Measurements from ENCODE around the gene PDLIM4.
A peak's percentile ranks its signal among the peaks of the same experiment; 100 is the strongest.

The PDLIM4 gene

DNA sequence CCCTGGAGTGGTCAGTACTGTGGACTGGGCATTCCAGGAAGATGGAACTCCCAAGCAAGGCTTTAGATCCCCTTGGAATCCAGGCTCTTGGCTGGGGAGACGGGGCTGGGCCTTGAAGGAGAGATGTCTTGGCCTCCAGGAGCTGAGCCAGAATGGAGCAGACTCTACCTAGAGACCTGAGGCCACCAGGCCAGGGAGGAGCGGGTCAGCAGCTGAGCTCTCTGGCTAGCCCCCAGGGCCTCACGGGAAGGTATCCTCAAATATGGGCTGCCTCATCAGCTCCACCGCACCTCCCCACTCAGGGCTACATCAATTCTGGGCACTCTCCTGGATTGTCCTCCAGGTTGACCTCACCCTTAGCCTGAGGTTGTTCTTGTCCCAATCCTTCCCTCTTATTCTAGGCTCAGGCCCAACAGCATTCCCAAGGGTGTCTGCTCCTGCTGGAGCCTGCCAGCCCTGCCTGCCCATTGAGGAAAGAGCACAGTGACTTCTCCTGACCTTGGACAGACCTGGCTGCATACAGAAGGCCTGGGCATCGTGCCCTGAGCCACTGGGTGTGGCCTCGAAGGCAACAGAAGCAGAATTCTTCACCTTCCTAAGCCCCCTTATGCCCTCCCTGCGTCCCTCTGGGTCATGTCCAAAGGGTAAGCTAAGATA lies 3.0 kb upstream of the PDLIM4 start:
- no peak for DNase-seq

DNA sequence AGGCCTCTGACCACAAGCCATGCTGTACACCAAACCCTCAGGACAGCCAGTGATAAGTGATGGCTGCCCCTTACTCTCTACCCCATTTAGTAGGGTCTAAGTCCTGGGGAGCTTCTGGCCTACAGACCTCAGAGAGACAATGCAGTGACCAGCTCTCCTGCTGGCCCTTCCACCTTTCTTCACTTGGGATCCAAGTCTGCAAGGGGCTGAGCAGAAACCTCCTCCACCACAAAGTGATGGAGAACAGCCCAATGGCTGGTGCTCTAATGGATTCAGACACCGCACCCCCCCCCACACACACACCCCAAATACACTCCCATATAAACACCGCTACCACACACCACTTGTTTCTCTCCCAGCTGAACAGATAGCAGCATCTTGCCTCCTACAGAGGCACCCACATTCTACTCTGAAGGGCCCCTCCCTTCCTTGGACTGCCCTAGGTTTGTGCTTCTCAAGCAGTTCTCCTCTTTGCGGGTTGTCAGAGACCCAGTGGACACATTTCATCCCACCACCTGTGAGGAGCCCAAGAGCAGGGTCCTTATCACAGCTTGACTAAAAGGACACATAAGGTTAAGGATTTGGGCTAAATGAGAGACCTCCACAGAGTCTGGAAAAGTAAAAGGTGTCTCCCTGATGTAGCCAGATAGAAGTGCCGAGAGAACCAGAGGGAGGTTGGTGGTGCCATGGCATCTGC lies 1.3 kb upstream of the PDLIM4 start:
- no peak for DNase-seq

DNA sequence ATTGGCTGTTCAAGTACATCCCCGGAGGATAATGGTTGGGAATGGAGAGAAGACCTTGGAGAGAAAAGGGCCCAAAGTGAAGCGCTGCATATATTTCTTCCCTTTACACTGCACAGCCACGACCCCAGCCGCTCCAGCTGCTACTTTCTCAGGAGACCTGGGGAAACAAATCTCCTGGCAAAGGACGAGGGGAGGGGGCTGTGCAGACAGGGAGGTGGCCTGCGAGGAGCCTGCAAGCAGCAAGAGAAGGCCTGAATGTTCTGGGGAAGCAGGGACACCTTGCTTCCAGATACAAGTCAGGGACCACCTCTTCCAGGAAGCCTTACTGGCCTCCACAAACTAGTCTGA lies 739 bp upstream of the PDLIM4 start:
- no peak for DNase-seq

DNA sequence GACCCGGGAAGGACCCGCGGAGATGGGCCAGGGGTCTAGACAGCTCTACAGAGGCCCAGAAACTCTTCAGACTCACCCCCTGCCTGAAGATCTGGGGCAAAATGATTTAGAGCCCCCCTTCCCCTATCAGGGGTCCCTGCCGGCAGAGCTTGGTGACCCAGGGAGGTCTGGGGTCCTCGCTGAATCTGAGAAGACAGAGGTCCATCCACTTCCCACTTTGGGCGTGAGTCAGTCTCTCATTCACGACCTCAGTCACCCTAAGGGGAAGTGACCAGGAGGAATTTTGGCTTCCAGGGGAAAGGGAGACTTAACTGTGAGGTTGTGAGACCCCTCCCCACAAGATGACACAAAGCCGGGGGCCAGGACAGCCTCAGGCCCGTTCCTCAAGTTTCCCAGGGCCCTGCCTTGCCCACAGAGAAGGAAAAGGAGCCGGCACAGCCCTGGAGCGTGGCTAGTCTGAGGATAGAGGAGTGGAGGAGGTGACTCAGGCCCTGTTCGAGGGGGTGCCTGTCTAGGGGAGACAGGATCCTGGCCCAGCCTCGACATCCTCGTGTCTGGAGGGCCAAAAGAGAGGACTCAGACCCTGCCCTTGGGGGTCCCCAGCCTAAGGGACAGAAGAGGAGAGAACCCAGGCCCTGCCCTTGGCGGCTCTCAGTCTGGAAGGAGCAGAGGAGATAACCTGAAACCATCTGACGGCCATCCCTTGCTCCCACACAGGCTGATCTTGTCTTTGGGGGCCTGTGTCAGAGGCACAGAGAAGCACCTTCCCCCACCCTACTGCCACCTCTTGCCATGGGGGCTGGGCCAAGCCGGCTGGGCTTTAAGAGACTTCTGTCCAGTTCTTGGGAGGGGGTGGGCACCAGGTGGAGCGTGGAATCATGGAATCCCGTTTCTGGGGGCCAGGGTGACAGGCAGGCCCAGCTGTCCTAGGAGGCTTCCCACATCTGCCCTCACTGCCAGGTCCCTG lies 889 bp downstream of the PDLIM4 start:
- DNase-seq = no peak

DNA sequence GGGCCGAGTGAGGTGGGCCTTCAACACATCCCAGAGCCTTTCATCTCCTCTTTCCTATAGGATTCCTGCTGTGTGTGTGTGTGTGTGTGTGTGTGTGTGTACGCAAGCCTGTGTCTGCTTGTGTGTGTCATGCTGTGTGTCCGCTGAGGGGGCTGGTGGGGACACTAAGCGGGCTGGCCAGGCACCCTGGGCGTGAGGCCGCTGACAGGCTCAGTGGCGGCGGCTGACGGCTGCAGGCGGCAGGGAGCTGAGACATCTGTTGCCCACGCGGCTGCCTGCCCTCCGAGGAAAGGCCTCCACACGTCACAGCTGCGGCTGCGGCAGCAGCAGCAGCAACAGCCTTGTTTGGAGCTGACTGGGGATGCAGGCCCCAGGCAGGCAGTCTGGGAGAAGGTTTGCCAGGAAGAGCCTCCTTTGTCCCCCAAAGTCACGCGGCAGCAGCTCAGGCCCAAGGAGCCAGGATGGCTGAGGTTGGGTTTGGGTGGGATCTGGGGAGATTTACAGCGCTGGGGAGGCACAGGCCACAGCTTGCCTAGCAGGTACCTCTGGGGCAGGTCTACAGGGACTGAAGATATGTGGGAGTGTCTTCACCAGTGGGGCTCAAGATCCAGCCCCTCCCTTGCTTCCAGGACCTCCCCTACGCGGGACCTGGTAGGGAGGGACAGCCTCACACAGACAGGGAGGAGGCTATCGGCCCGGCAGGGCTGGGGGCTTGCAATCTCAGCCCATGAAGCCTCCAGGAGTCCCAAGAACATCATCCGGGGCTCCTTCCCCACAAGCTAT lies 1.8 kb downstream of the PDLIM4 start:
- peak in 1 of 3 experiments; percentile 1 for DNase-seq

DNA sequence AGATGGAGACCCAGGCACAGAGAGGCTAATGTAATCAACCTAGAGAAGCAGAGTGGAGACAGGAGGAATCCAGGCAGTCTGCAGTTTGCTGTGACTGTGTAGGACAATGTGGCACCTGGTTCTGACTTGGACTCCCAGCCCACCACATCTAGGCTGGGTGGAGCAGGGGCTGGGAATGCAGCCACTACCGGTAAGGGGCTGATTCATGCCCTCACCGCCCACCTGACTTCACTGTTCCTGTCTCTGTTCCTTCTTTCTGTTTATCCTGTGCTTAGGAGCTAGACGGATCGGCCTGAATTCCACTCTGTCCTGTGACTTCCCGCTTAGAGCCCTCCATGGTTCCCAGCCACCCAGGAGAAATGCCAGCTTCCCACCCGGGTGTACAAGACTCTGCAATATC lies 2.6 kb downstream of the PDLIM4 start:
- DNase-seq = no peak

DNA sequence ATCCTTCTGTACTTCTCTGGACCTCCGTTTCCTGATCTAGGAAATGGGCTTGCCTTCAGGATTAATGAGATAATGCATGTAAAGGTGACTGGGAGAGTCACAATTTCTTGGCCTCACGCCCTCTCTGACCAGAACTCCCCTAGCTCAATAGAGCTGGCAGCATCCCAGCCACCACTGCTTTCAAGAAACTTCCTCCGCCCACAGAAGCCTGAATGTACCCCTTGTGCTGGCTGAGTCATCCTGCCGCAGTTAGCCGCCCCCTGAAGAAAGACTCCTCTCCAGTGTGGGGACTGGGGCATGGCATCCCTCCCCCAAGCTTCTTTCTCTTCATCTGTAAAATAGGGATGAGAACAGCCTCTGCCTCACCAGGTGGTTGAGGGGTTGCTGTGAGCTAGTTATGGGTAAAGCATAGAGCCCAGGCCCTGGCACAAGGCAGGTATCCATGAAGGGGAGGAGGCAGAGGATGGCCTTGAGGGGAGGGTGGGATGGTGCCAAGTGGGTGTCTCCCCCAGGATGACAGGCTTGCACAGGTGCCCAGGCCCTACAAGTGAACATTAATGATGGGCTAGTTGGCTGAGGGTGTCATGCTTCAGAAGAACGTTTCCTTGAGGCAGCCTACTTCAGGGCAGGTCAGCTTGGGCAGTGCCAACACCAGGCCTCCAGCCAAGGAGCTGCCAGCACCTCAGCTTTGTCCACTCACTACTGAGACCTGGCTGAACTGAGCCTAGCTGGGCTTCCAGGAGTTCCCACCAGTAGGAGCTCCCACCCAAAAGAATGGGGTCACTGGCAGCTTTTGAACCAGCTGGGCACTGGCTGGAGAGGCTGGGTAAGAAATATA lies 3.4 kb downstream of the PDLIM4 start:
- DNase-seq = no peak

DNA sequence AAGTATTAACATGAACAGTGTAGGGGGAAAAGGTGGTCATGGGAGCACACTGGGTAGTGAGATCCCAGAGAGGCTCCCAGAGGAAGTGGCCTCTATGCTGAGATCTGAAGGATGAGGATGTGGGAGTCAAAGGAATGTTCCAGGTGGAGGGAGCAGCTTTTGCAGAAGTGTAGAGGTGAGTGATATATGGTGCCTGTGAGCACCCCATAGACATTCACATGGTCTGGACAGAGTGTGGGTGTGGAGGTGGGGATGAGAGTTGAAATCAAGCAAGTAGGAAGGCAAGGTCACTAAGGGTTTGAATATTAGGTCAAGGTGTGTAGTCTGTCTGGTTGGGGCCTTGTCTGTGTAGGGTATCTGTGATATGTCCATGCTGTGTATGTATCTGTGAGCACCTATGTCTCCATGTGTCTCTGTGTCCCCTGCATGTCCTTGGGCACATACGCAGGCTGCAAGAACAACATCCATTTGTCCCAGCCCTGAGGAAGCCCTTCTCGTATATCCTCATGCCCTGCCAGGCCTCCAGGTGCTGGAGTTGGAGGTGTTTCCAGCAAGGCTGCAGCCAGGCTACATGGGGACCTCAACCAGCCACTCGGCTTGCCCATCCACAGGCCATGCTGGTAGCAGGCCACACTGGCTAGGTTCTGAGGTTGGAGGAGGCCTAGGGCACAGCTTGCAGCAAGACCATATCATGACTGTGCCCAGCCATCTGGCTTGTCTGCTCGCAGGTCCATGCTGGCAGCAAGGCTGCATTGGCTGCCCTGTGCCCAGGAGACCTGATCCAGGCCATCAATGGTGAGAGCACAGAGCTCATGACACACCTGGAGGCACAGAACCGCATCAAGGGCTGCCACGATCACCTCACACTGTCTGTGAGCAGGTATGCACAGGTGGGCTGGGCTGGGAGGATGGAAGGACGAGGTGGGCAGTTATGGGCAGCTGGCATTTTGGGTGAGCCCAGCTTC lies 4.7 kb downstream of the PDLIM4 start:
- no peak for DNase-seq

DNA sequence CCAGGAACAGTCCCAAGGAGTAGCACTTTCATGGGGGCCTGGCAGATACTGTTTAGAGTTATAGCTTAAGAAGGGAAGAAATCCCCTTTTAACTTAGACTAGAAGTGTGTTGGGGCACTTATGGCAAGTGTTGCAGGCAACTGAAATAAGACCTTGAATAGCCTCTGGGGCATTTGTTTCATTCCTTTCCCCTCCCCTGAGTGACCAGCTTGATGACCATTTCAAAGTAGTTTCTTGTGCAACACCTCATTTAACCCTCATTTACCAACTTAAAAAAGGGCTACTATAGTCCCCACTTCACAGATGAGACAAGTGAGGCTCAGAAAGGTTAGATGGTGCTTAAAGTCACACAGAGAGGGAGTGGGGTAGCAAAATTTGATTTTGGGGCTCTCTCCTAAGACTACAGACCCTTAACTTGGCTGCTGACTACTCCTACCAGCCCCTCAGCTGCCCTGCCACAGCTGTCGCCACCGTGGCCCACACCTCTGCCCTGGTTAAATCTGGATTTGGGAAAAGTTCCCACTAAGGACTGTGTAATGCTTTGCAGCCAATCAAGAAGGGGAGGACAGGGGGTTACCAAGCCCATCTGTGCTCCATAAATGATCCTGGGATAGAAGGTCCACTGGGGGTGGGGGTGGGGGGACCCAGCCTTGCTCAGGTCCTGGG lies 5.5 kb downstream of the PDLIM4 start:
- no peak for DNase-seq

DNA sequence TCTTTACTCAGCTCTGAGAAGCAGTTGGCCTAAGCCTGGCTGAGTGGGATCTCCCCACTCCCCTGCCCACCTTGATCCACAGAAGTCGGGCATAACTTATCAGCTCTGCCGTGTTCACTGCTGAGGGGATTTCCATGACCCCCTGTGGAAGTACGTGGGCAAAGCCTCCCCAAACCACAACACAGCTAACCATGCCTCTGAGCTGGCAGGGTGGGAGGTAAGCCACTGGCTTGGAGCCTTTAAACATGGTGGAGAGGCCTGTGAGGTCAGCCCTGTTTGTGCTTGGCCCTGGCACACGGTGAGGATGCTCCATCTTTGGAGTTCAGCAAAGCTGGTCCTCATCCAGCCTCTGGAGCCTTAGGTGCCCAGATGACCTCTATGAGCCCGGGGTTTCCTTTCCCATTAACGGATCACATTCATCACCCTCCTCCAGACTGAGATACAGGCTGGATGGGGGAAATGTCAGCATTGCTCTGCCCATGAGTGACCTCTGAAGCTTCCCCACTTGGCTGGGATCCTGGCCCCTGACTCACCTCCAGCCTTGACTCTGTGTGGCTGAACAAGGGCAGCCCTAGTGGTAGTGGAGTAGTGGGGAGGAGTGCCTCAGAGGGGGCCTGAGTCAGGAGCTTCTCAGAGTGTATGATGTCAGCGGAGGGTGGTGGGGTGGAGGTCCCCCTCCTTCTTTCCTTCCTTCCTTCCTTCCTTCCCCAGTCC lies 6.2 kb downstream of the PDLIM4 start:
- no peak for DNase-seq

DNA sequence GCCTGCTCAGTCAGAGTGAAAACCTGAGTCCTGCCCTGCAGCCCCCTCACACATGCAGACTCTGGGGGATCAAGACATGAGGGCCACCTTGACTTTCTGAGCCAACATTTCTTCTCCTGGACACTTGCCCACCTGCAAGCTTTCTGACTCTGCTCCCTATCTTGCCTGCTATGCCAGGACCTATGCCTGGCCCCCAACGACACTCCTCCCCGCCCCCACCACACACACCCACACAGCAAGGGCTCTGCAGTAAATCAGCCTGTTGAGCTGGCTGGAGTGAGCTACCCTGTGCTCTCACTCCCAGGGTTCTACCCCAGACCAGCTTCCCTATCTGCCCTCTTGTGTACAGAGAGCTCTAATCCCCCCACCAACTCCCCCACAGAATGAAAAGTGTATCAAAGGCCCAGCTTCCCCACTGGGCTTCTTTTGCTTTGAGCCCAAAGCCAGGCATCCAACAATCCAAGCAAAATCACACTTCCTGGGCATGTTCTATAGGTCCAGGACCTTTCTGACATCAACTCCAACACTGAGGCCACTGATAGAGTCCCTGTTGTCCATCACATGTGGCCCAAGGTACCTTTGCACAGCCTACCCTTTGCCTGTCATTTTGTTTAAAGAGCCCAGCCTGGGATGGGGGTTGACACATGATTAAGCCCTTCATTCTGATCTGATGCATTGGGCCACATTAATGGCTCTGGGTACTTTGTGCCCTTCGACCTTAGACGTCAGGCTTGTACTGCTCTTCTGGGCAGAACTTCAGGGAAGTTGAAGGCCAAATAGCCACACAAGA lies 7.2 kb downstream of the PDLIM4 start:
- no peak for DNase-seq

DNA sequence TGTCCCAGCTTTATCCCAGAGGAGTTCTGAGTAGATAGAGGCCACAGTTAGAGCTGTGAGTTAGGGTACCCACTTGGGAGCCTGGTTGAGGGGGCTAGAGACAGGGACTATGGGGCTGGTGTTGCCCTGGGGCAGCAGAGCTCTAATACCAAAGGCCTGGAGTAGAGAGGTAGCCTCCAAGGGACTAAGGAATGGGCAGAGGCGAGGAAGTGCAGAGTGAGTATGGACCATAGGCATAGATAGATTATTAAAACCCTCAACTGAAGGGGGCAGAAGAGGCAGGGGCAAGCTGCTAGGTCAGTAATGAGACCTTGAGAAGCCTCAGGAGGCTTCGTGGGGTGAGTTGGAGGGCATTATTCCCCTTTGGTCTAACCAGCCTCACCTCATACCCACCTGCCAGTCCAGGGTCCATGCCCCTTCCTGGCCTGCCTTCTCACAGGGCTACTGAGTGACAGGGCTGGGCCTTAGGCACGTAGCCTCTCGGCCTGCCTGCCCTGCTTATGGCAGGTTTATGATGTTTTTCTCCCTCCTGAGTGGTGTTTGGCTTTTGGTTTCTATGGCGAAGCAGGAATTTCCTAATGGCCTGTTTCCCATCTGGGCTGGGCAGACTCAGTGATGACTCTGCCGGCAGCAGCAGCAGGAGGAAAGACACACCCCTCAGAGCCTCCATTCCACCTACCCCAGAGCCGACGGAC lies 8.0 kb downstream of the PDLIM4 start:
- peak in 2 of 3 experiments; percentile 4 to 46 for DNase-seq

DNA sequence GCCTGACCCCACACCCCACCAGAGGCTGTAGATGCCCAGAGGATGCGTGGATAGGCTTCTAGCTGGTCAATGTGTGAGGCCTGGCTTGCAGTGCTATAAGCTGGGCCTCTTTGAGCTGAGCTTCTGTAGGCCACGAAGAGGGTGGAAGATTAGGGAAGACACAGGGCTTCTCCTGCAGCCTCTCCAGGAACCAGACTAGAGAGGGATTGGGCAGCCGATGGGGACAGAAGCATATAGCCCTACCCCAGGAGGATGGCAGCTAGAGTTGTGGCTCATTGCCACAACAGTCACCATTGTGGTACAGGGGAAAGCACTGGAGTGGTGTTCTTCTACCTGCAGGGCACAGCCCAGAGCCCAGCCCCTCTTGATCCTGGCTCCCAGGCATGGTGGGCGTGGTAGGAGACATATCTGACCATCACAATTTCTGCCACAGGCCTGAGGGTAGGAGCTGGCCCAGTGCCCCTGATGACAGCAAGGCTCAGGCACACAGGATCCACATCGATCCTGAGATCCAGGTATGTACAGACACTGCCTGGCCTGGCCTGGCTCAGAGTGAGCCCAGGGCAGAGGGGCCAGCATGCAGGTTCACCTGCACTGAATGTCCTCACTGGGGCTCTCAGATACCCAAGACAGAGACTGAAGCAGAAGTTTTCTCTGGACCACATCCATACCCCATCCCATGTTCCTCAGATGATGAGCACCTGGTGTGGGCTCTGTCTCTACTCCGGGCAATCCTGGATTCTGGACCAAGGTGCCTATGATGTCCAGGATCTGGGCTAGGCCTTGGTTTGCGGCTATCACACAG lies 8.7 kb downstream of the PDLIM4 start:
- DNase-seq = no peak

DNA sequence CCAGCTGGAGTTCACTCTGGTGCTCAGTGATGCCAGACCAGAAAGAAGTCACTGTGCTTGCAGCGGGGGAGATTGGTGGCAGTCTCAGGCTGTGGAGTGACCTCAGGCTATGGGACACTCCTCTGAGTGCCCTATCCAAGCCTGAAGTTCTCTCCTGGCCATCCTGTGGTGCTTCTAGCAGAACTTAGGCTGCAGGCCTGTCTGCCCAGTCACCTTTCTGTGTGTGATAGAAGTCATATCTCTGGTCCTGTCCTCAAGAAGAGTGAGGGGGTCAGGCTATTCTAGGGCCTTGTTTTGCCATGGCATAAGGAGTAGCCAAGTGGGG lies 9.3 kb downstream of the PDLIM4 start:
- no peak for DNase-seq

DNA sequence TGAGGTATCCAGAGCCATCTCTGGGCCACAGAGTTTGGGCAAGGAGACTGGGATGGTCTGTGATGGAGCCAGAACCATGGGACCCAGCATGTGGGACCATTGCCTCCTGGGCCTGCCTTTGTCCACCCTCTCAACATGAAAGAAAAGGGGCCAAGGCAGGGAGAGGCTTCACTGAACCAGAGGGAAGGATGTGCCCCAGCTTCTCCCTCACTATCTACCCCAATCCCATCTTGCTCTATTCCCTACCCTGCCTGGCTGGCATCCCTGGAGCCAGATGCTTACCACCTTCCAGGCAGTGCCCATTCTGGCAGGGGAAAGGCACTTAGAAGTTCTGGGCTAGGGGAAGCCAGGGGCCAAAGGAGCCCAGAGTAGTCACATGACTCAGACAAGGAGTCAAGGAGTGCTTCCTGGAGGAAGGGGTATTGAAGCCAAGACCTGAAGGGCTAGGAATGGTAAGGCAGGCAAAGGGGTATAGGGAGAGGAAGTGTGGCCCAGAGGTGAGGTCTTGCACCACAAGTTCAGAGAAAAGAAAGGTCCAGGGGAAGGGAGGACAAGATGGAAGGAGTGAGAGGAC lies 9.8 kb downstream of the PDLIM4 start:
- DNase-seq = no peak

DNA sequence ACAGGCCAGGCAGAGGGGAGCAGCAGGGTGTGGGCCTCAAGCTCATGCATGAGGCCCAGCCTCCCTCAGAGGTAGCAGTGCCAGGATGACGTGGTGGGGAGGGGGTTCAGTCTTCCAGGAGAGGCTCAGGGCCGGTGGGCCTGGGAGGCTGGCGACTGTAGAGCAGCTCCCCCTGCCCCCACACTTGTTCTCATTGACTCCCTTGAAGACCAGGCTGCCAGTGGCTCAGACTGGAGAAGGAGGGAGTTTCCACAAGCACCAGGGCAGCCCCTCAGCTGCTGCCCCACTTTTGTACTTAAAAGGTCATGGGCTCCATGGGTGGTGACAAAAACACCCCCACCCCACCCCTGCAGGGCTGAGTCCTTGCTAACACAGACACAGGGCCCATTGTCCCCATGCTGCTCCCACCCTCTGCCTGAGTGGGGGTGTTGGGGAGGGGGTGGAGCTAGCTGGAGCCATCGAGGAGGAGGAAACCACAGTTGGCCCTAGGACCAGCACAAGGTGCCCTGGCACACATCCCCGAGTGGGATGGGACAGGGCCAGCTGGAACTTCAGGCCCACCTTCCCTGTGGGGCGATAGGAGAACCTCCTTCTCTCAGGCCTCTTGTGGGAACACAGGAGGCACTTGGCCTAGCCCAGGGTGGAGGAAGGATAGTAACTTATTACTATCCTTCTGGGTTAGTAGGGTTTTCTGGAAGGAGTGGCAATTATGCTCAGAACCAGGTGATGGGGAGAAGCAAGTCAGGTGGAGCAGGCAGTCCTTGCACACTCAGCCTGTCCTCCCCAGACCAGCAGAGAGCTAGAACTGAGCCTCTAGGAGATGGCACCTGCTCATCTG lies 10.7 kb downstream of the PDLIM4 start:
- no peak for DNase-seq
